Activated naive CD4-positive, alpha-beta T cell treated with anti-CD3 and anti-CD28 coated beads, Interleukin-2, amount 50 U/mL, for 72 hours (primary cell): Measurements from ENCODE around the gene LAS1L. TPM values are rescaled to one million over a fixed set of nuclear protein-coding genes. Genes with fewer than 3 reads are reported as not detected.
"Not testable (repeated sequence)": the region's sequence is repeated elsewhere in the genome, so short reads cannot be mapped to it uniquely, and the experiment has no call there.

Source experiments
- ATAC-seq, 2 donors: fragments of 150-1000 bp; cut with Tn5 transposase; 2 replicates each; pipeline ENCODE4 v1.10.0; 2021; ENCODE audit warnings: mild to moderate bottlenecking in 2 of 2, moderate library complexity in 2 of 2
- DNase-seq, 2 donors: peaks; one replicate each; pipeline ENCODE4 v3.0.0; 2021 to 2022; ENCODE audit warnings: low spot score in 2 of 2
- H3K27ac Mint-ChIP-seq, 2 donors: one replicate each; pipeline ENCODE4 v1.8.0; 2022; ENCODE audit warnings: mild to moderate bottlenecking in 2 of 2, mixed read lengths in 2 of 2
- H3K36me3 Mint-ChIP-seq, 2 donors: one replicate each; pipeline ENCODE4 v1.8.0; 2022; ENCODE audit warnings: mixed read lengths in 2 of 2
- H3K9me3 Mint-ChIP-seq, 2 donors: one replicate each; pipeline ENCODE4 v1.8.0; 2022; ENCODE audit warnings: mixed read lengths in 2 of 2
- total RNA-seq, 2 donors: library from RNA; stranded (reverse); gene quantifications; one replicate each; pipeline ENCODE4 v1.2.3, GENCODE V29; 2022

Gene LAS1L
- total RNA-seq, 2 donors from 2014 or later: 42.1 to 53.6 TPM

GRCh38 chrX:65528293-65528692 lies 6.3 kb downstream of the LAS1L start:
- peaks cover 9 to 14% of the 10 kb centered on the region in 2 donors for H3K36me3 Mint-ChIP-seq
- DNase-seq: no peak

GRCh38 chrX:65524139-65524538 lies 10.4 kb downstream of the LAS1L start:
- Mint-ChIP-seq H3K27ac (no peak overlapping the region), H3K36me3 (peaks cover 0 to 20% of the 10 kb centered on the region in 2 donors), H3K9me3 (no peaks in the 10 kb centered on the region)
- no peak for DNase-seq
- no peak for ATAC-seq

More at GRCh38 chrX:65528293-65528692, 6.3 kb downstream of the LAS1L start:
- no peak for ATAC-seq
- Mint-ChIP-seq H3K27ac (no peak overlapping the region), H3K9me3 (no peaks in the 10 kb centered on the region)

GRCh38 chrX:65522739-65523372 lies 11.7 kb downstream of the LAS1L start:
- H3K36me3 Mint-ChIP-seq: peaks cover 0 to 20% of the 10 kb centered on the region in 2 donors
- DNase-seq: no peak
- peak in 1 of 2 donors; percentile 52 for ATAC-seq
- H3K9me3 Mint-ChIP-seq: no peaks in the 10 kb centered on the region
- peak overlapping the region; percentile 18 to 41 for H3K27ac Mint-ChIP-seq

- not testable (repeated sequence) for H3K9me3 Mint-ChIP-seq, H3K27ac Mint-ChIP-seq, DNase-seq
- H3K36me3 Mint-ChIP-seq: peaks cover 0 to 20% of the 10 kb centered on the region in 2 donors
- peak in 1 of 2 donors; percentile 31 for ATAC-seq
Observed at GRCh38 chrX:65519530-65519929, 15.1 kb downstream of the LAS1L start.

- peak; percentile 55 to 61 for ATAC-seq
- Mint-ChIP-seq H3K27ac (peak overlapping the region in 1 of 2 donors; percentile 47), H3K36me3 (peaks cover 0 to 20% of the 10 kb centered on the region in 2 donors)
- DNase-seq, H3K9me3 Mint-ChIP-seq: not testable (repeated sequence)
Observed at GRCh38 chrX:65518980-65519379, 15.6 kb downstream of the LAS1L start.

- H3K27ac Mint-ChIP-seq: no peak overlapping the region
- H3K36me3 Mint-ChIP-seq: peaks cover 0 to 19% of the 10 kb centered on the region in 2 donors
- H3K9me3 Mint-ChIP-seq: no peaks in the 10 kb centered on the region
- ATAC-seq (no peak), DNase-seq (no peak)
Observed at GRCh38 chrX:65517923-65518322, 16.7 kb downstream of the LAS1L start.

- peaks cover 0 to 10% of the 10 kb centered on the region in 2 donors for H3K36me3 Mint-ChIP-seq
- no peak for ATAC-seq
Observed at GRCh38 chrX:65516756-65517155, 17.8 kb downstream of the LAS1L start.

GRCh38 chrX:65513610-65514009 lies 21.0 kb downstream of the LAS1L start:
- ATAC-seq: no peak
- Mint-ChIP-seq H3K36me3 (no peaks in the 10 kb centered on the region), H3K27ac (no peak overlapping the region), H3K9me3 (no peaks in the 10 kb centered on the region)
- DNase-seq: no peak

More at GRCh38 chrX:65516756-65517155, 17.8 kb downstream of the LAS1L start:
- no peak for DNase-seq
- H3K9me3 Mint-ChIP-seq: no peaks in the 10 kb centered on the region
- no peak overlapping the region for H3K27ac Mint-ChIP-seq

GRCh38 chrX:65509400-65509799 lies 25.2 kb downstream of the LAS1L start:
- DNase-seq: no peak
- H3K9me3 Mint-ChIP-seq: no peaks in the 10 kb centered on the region
- no peak for ATAC-seq
- peak overlapping the region in 1 of 2 donors; percentile 57 for H3K27ac Mint-ChIP-seq
- H3K36me3 Mint-ChIP-seq: no peaks in the 10 kb centered on the region

GRCh38 chrX:65508851-65509250 lies 25.7 kb downstream of the LAS1L start:
- Mint-ChIP-seq H3K36me3 (no peaks in the 10 kb centered on the region), H3K9me3 (no peaks in the 10 kb centered on the region), H3K27ac (no peak overlapping the region)
- no peak for ATAC-seq
- no peak for DNase-seq

- no peak for ATAC-seq
- Mint-ChIP-seq H3K27ac (no peak overlapping the region), H3K9me3 (no peaks in the 10 kb centered on the region), H3K36me3 (no peaks in the 10 kb centered on the region)
- DNase-seq: no peak
Observed at GRCh38 chrX:65502618-65503017, 32.0 kb downstream of the LAS1L start.

- Mint-ChIP-seq H3K36me3 (no peaks in the 10 kb centered on the region), H3K9me3 (no peaks in the 10 kb centered on the region), H3K27ac (no peak overlapping the region)
- DNase-seq (no peak), ATAC-seq (no peak)
Observed at GRCh38 chrX:65493431-65493830, 41.2 kb downstream of the LAS1L start.

GRCh38 chrX:65491620-65492019 lies 43.0 kb downstream of the LAS1L start:
- Mint-ChIP-seq H3K27ac (no peak overlapping the region), H3K9me3 (no peaks in the 10 kb centered on the region), H3K36me3 (no peaks in the 10 kb centered on the region)
- ATAC-seq: no peak
- no peak for DNase-seq

- Mint-ChIP-seq H3K36me3 (no peaks in the 10 kb centered on the region), H3K9me3 (no peaks in the 10 kb centered on the region), H3K27ac (no peak overlapping the region)
- ATAC-seq (no peak), DNase-seq (no peak)
Observed at GRCh38 chrX:65488495-65488894, 46.1 kb downstream of the LAS1L start.

GRCh38 chrX:65480960-65481359 lies 53.6 kb downstream of the LAS1L start:
- Mint-ChIP-seq H3K36me3 (peaks cover 0 to 6% of the 10 kb centered on the region in 2 donors), H3K27ac (no peak overlapping the region), H3K9me3 (no peaks in the 10 kb centered on the region)
- DNase-seq: no peak
- no peak for ATAC-seq

- not testable (repeated sequence) for H3K27ac Mint-ChIP-seq, ATAC-seq, H3K9me3 Mint-ChIP-seq, DNase-seq, H3K36me3 Mint-ChIP-seq
Observed at GRCh38 chrX:65479102-65479501, 55.5 kb downstream of the LAS1L start.

- Mint-ChIP-seq H3K9me3 (peaks cover 3 to 7% of the 10 kb centered on the region in 2 donors), H3K27ac (no peak overlapping the region), H3K36me3 (peaks cover 5 to 6% of the 10 kb centered on the region in 2 donors)
- DNase-seq: no peak
- peak in 1 of 2 donors; percentile 44 for ATAC-seq
Observed at GRCh38 chrX:65476564-65476963, 58.0 kb downstream of the LAS1L start.

GRCh38 chrX:65463550-65463949 lies 71.0 kb downstream of the LAS1L start:
- ATAC-seq: no peak
- peaks cover 1 to 8% of the 10 kb centered on the region in 2 donors for H3K9me3 Mint-ChIP-seq

More at GRCh38 chrX:65463550-65463949, 71.0 kb downstream of the LAS1L start:
- H3K36me3 Mint-ChIP-seq: peaks cover 0 to 2% of the 10 kb centered on the region in 2 donors
- H3K27ac Mint-ChIP-seq: no peak overlapping the region
- no peak for DNase-seq
